ENCODE data around the gene RGS13.

DNA sequence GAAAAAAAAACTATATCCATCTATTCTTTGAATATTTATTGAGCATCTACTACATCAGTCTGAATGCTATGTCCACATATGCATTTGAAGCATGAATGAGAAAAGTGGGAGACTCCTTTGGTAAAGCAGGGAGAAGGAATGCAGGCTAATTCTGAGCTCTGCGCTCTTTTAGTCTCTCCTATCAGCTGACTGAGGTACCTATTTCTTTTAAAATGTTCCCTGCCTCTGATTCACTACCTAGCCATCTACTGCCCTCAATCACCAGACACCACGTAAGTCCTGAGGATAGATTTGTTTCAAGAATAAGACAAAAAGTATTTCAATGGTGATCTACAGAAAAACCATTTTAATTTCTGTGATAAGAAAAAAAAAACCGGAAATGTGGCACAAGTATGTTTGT, 3.8 kb upstream of the RGS13 start:
- TF ChIP-seq CTCF (conservative IDR thresholded peaks at IDR 0.05 in 1 of 2, IDR thresholded peaks at IDR 0.05 in 1 of 2; ENCODE audit: extremely low read depth in 1 of 2, insufficient read depth in 1 of 2, low read depth in 1 of 2, low read length in 2 of 2): no peak
- no peak for TF ChIP-seq EZH2 (IDR thresholded peaks at IDR 0.05; ENCODE audit: borderline replicate concordance, low read length)

All from mammary epithelial cell (primary cell).